DND-41 (cell line): ENCODE measurements around the gene ZNF580.

ENCODE experiments used
- ATAC-seq: fragments of 200-7000 bp; cut with Tn5 transposase; 3 replicates; pipeline ENCODE4 v1.9.1; 2021; ENCODE audit warnings: low read depth; ENCODE audit not compliant: insufficient read depth
- DNase-seq: peaks from one replicate; pipeline ENCODE4 v3.0.0-alpha.2; 2020
- H2AFZ ChIP-seq: 2 replicates; pipeline ENCODE4 v1.6.0; 2012; ENCODE audit warnings: low read depth, low read length
- H3K27ac ChIP-seq: 2 replicates; pipeline ENCODE4 v1.5.1; 2012; ENCODE audit warnings: low read length, inconsistent platforms
- H3K27me3 ChIP-seq: fragments of 200-600 bp; sonication (generic); 2 replicates; pipeline ENCODE4 v1.6.0; 2012; ENCODE audit warnings: low read length, mild to moderate bottlenecking, inconsistent platforms; ENCODE audit not compliant: insufficient read depth, poor library complexity
- H3K36me3 ChIP-seq: 2 replicates; pipeline ENCODE4 v1.5.1; 2012; ENCODE audit warnings: low read length, inconsistent platforms; ENCODE audit not compliant: insufficient read depth
- H3K4me1 ChIP-seq: 2 replicates; pipeline ENCODE4 v1.5.1; 2012; ENCODE audit warnings: mild to moderate bottlenecking, low read length; ENCODE audit not compliant: insufficient read depth
- H3K4me2 ChIP-seq: 2 replicates; pipeline ENCODE4 v1.6.0; 2012; ENCODE audit warnings: mild to moderate bottlenecking, moderate library complexity, low read length, inconsistent platforms; ENCODE audit not compliant: insufficient read depth
- H3K4me3 ChIP-seq, 2 experiments: fragments of 200-600 bp in 1 of 2; shearing (Covaris generic) in 1 of 2; 2 replicates each; pipeline ENCODE4 v1.5.1; 2012 to 2016; ENCODE audit warnings: inconsistent platforms in 2 of 2, low read length in 2 of 2, mild to moderate bottlenecking in 2 of 2, low read depth in 1 of 2, moderate library complexity in 1 of 2
- H3K79me2 ChIP-seq: 2 replicates; pipeline ENCODE4 v1.6.0; 2012; ENCODE audit warnings: low read length, inconsistent platforms; ENCODE audit not compliant: insufficient read depth
- H3K9ac ChIP-seq: 2 replicates; pipeline ENCODE4 v1.6.0; 2012; ENCODE audit warnings: low read depth, mild to moderate bottlenecking, inconsistent platforms, low read length, moderate library complexity
- H3K9me3 ChIP-seq: 2 replicates; pipeline ENCODE4 v1.5.1; 2012; ENCODE audit warnings: low read length, moderate library complexity, mild to moderate bottlenecking, inconsistent platforms; ENCODE audit not compliant: insufficient read depth, severe bottlenecking
- H4K20me1 ChIP-seq: 2 replicates; pipeline ENCODE4 v1.6.0; 2012; ENCODE audit warnings: low read length; ENCODE audit not compliant: insufficient read depth
- CTCF ChIP-seq: IDR thresholded peaks from 2 replicates; pipeline ENCODE4 v1.5.1; 2012; ENCODE audit warnings: borderline replicate concordance, low read length, moderate library complexity, mild to moderate bottlenecking; ENCODE audit not compliant: poor library complexity, severe bottlenecking; ENCODE audit errors: extremely low read depth
- EZH2 ChIP-seq: IDR thresholded peaks from 3 replicates; pipeline ENCODE4 v1.6.1; 2012; ENCODE audit warnings: borderline replicate concordance, low read depth, mild to moderate bottlenecking, moderate library complexity, low read length, inconsistent platforms; ENCODE audit not compliant: severe bottlenecking

The ZNF580 gene

GRCh38 chr19:55673889-55674288 lies 33.1 kb downstream of the ZNF580 start:
- Histone ChIP-seq H3K9me3 (no peaks in the 10 kb centered on the region), H3K4me3 (no peak overlapping the region), H3K27ac (no peak overlapping the region; the same call in 1 of the 2 replicates), H3K27me3 (no peaks in the 10 kb centered on the region), H3K36me3 (peaks cover 69% of the 10 kb centered on the region), H3K4me1 (peaks cover 64% of the 10 kb centered on the region), H3K9ac (no peak overlapping the region), H2AFZ (no peak overlapping the region), H3K79me2 (peaks cover 87% of the 10 kb centered on the region), H3K4me2 (peak overlapping the region; percentile 94; the same call in 1 of the 2 replicates), H4K20me1 (peaks cover 75% of the 10 kb centered on the region)
- DNase-seq (no peak), ATAC-seq (no peak)
- TF ChIP-seq EZH2 (no peak), CTCF (no peak)

DNA sequence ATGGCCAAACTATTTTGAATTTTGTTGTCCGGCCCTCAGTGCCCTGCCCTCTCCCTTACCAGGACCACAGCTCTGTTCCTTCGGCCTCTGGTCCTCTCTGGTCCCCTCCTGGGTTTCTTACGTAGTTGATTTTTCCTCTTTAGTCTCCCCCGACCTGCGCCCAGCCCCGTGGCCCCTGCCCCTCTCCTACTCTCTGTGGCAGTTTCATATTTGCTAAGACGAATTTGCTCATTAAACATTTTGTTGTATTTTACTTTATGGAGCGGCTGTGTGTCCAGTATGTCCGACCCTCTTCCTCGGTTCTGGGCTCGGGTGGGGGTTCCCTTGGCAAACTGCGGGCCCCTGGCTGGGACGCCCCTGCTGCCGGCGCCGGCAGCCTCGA lies 33.6 kb downstream of the ZNF580 start:
- H3K9ac ChIP-seq, result peak overlapping the region; percentile 93
- peaks cover 75% of the 10 kb centered on the region for H4K20me1 ChIP-seq
- DNase-seq (no peak), ATAC-seq (no peak)
- no peak overlapping the region for H2AFZ ChIP-seq
- H3K36me3 ChIP-seq, result peaks cover 69% of the 10 kb centered on the region
- peak overlapping the region; percentile 14 to 87; a peak in 3 of 4 replicates for H3K4me3 ChIP-seq
- no peaks in the 10 kb centered on the region for H3K27me3 ChIP-seq
- no peak overlapping the region for H3K27ac ChIP-seq
- peak overlapping the region; percentile 94 for H3K4me2 ChIP-seq
- H3K4me1 ChIP-seq, result peaks cover 64% of the 10 kb centered on the region
- peaks cover 87% of the 10 kb centered on the region for H3K79me2 ChIP-seq
- TF ChIP-seq EZH2 (no peak), CTCF (no peak)
- H3K9me3 ChIP-seq, result no peaks in the 10 kb centered on the region

GRCh38 chr19:55674841-55675660 lies 34.2 kb downstream of the ZNF580 start, which contains the start of gene EPN1:
Gene EPN1, plus strand, starts transcription at chr19:55675226. Its CDS starts 3,402 bp downstream, at chr19:55678628.
- Histone ChIP-seq H3K36me3 (peaks cover 69% of the 10 kb centered on the region), H3K27ac (peak within 1 kb of the TSS; percentile 73), H4K20me1 (peaks cover 75% of the 10 kb centered on the region), H3K9me3 (no peaks in the 10 kb centered on the region), H3K9ac (peak within 1 kb of the TSS; percentile 93), H3K4me1 (peaks cover 60% of the 10 kb centered on the region), H3K4me3 (peak within 1 kb of the TSS; percentile 87 to 97), H3K27me3 (no peaks in the 10 kb centered on the region), H2AFZ (peak within 1 kb of the TSS; percentile 71), H3K79me2 (peaks cover 87% of the 10 kb centered on the region), H3K4me2 (peak within 1 kb of the TSS; percentile 94)
- TF ChIP-seq EZH2 (no peak), CTCF (no peak)
- ATAC-seq (peak; percentile 93), DNase-seq (peak; percentile 98)
